Measurements from ENCODE around the gene GBP7. TPM values are rescaled to one million over a fixed set of nuclear protein-coding genes. Genes with fewer than 3 reads are reported as not detected.

Gene GBP7
- total and polyA plus RNA-seq, 4 donors: 0.89 to 27.8 (median 16.8) TPM

- H3K27me3 ChIP-seq (ENCODE audit: control insufficient read depth in 4 of 4, insufficient read depth in 4 of 4, low read length in 3 of 4): no peaks in the 10 kb centered on the region
- no peak overlapping the region for H3K4me3 ChIP-seq (ENCODE audit: low read depth in 1 of 3, low read length in 3 of 3)
- no peaks in the 10 kb centered on the region for H3K9me3 ChIP-seq (ENCODE audit: control insufficient read depth in 4 of 4, low read length in 3 of 4)
- TF ChIP-seq RAD21 (IDR thresholded peaks at IDR 0.05): peak in 1 of 2 donors; percentile 6
- TF ChIP-seq TAF1 (conservative IDR thresholded peaks at IDR 0.05): no peak
- no peak for TF ChIP-seq HNF4G (IDR thresholded peaks at IDR 0.05)
- no peak for TF ChIP-seq CTCF (IDR thresholded peaks at IDR 0.05; ENCODE audit: low read depth, low read length, missing input control)
- no peak for TF ChIP-seq FOXA2 (IDR thresholded peaks at IDR 0.05)
- no peak for TF ChIP-seq EGR1 (IDR thresholded peaks at IDR 0.05; ENCODE audit: low read depth in 2 of 2)
- TF ChIP-seq JUND (IDR thresholded peaks at IDR 0.05): no peak
- TF ChIP-seq NR2F2 (IDR thresholded peaks at IDR 0.05): no peak
- TF ChIP-seq RXRA (IDR thresholded peaks at IDR 0.05): peak in 1 of 2 donors; percentile 17
- no peak for TF ChIP-seq ATF3 (IDR thresholded peaks at IDR 0.05)
- TF ChIP-seq, protein P1, sequence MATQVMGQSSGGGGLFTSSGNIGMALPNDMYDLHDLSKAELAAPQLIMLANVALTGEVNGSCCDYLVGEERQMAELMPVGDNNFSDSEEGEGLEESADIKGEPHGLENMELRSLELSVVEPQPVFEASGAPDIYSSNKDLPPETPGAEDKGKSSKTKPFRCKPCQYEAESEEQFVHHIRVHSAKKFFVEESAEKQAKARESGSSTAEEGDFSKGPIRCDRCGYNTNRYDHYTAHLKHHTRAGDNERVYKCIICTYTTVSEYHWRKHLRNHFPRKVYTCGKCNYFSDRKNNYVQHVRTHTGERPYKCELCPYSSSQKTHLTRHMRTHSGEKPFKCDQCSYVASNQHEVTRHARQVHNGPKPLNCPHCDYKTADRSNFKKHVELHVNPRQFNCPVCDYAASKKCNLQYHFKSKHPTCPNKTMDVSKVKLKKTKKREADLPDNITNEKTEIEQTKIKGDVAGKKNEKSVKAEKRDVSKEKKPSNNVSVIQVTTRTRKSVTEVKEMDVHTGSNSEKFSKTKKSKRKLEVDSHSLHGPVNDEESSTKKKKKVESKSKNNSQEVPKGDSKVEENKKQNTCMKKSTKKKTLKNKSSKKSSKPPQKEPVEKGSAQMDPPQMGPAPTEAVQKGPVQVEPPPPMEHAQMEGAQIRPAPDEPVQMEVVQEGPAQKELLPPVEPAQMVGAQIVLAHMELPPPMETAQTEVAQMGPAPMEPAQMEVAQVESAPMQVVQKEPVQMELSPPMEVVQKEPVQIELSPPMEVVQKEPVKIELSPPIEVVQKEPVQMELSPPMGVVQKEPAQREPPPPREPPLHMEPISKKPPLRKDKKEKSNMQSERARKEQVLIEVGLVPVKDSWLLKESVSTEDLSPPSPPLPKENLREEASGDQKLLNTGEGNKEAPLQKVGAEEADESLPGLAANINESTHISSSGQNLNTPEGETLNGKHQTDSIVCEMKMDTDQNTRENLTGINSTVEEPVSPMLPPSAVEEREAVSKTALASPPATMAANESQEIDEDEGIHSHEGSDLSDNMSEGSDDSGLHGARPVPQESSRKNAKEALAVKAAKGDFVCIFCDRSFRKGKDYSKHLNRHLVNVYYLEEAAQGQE (IDR thresholded peaks at IDR 0.05): no peak
- TF ChIP-seq FOXA1 (IDR thresholded peaks at IDR 0.05): no peak
- peak in 1 of 2 donors; percentile 46 for TF ChIP-seq HNF4A (conservative IDR thresholded peaks at IDR 0.05)
- no peaks in the 10 kb centered on the region for H3K36me3 ChIP-seq (ENCODE audit: control insufficient read depth in 4 of 4, insufficient read depth in 3 of 4, low read depth in 1 of 4, low read length in 3 of 4)
- H3K27ac ChIP-seq (ENCODE audit: low read depth in 1 of 2, low read length in 2 of 2): no peak overlapping the region
- H3K9ac ChIP-seq (ENCODE audit: low read depth in 1 of 2, low read length in 2 of 2): no peak overlapping the region
- WGBS: 33% methylated on average over 1 of the region's 1 CpG
- no peak for DNase-seq (ENCODE audit: low spot score)
- H3K4me1 ChIP-seq (ENCODE audit: control insufficient read depth in 4 of 4, insufficient read depth in 4 of 4, low read length in 3 of 4): peaks cover 0 to 7% (median 3%) of the 10 kb centered on the region in 4 donors
These were observed 37.5 kb upstream of the GBP7 start for GRCh38 chr1:89213347-89213746.

- no peak overlapping the region for H3K27ac ChIP-seq (ENCODE audit: low read depth in 1 of 2, low read length in 2 of 2)
- H3K9me3 ChIP-seq (ENCODE audit: control insufficient read depth in 4 of 4, low read length in 3 of 4): no peaks in the 10 kb centered on the region
- no peaks in the 10 kb centered on the region for H3K36me3 ChIP-seq (ENCODE audit: control insufficient read depth in 4 of 4, insufficient read depth in 3 of 4, low read depth in 1 of 4, low read length in 3 of 4)
- no peak for DNase-seq (ENCODE audit: low spot score)
- no peak overlapping the region for H3K4me3 ChIP-seq (ENCODE audit: low read depth in 1 of 3, low read length in 3 of 3)
- H3K9ac ChIP-seq (ENCODE audit: low read depth in 1 of 2, low read length in 2 of 2): no peak overlapping the region
- no peaks in the 10 kb centered on the region for H3K27me3 ChIP-seq (ENCODE audit: control insufficient read depth in 4 of 4, insufficient read depth in 4 of 4, low read length in 3 of 4)
- H3K4me1 ChIP-seq (ENCODE audit: control insufficient read depth in 4 of 4, insufficient read depth in 4 of 4, low read length in 3 of 4): peaks cover 0 to 7% (median 3%) of the 10 kb centered on the region in 4 donors
- 97% methylated on average over 1 of the region's 1 CpG for WGBS
- TF ChIP-seq GABPA (IDR thresholded peaks at IDR 0.05 in 1 of 2, conservative IDR thresholded peaks at IDR 0.05 in 1 of 2) (no peak), ZBTB33 (IDR thresholded peaks at IDR 0.05) (no peak), CTCF (IDR thresholded peaks at IDR 0.05; ENCODE audit: low read depth, low read length, missing input control) (no peak), HNF4G (IDR thresholded peaks at IDR 0.05) (no peak), RAD21 (IDR thresholded peaks at IDR 0.05) (no peak), NR2F2 (IDR thresholded peaks at IDR 0.05) (no peak), SP1 (IDR thresholded peaks at IDR 0.05) (no peak)
- TF ChIP-seq, protein P2, sequence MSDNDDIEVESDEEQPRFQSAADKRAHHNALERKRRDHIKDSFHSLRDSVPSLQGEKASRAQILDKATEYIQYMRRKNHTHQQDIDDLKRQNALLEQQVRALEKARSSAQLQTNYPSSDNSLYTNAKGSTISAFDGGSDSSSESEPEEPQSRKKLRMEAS (IDR thresholded peaks at IDR 0.05): no peak
These were observed 35.3 kb upstream of the GBP7 start for GRCh38 chr1:89211035-89211634.

Measured in liver (tissue), 9 donors.